KBM-7 (cell line): ENCODE data around the gene PARVA.
A peak's percentile ranks its signal among the peaks of the same experiment; 100 is the strongest.

Source experiments
- DNase-seq: peaks from one replicate; pipeline ENCODE4 v3.0.0-alpha.2; 2015
- in situ Hi-C: fragments of 300-500 bp; cut with MboI; formaldehyde crosslinking; loops from 2 replicates; pipeline ENCODE4 v1.14.3; 2020; ENCODE audit warnings: low sequenced_read_pairs, low pct_unique_long_range_greater_than_20kb, mixed read lengths

Gene PARVA

GRCh38 chr11:12420706-12421105, 43.3 kb downstream of the PARVA start:
- in situ Hi-C loops = no loop called here
- DNase-seq = no peak

GRCh38 chr11:12421386-12421785, 44.0 kb downstream of the PARVA start:
- DNase-seq = no peak
- in situ Hi-C loops = no loop called here

- in situ Hi-C loops = no loop called here
Observed at GRCh38 chr11:12426176-12426575, 48.8 kb downstream of the PARVA start.

GRCh38 chr11:12429155-12429554, 51.8 kb downstream of the PARVA start:
- in situ Hi-C loops = no loop called here
- DNase-seq = no peak

More at GRCh38 chr11:12426176-12426575, 48.8 kb downstream of the PARVA start:
- no peak for DNase-seq

GRCh38 chr11:12430351-12430750, 53.0 kb downstream of the PARVA start:
- no peak for DNase-seq
- in situ Hi-C loops = no loop called here

- in situ Hi-C loops = no loop called here
- no peak for DNase-seq
Observed at GRCh38 chr11:12430954-12431595, 53.7 kb downstream of the PARVA start.

GRCh38 chr11:12432507-12432906, 55.1 kb downstream of the PARVA start:
- in situ Hi-C loops = no loop called here

GRCh38 chr11:12433121-12433520, 55.8 kb downstream of the PARVA start:
- no peak for DNase-seq
- in situ Hi-C loops = no loop called here

More at GRCh38 chr11:12432507-12432906, 55.1 kb downstream of the PARVA start:
- no peak for DNase-seq

- in situ Hi-C loops = no loop called here
Observed at GRCh38 chr11:12433571-12434324, 56.4 kb downstream of the PARVA start.

GRCh38 chr11:12434325-12434654, 56.9 kb downstream of the PARVA start:
- in situ Hi-C loops = no loop called here
- no peak for DNase-seq

More at GRCh38 chr11:12433571-12434324, 56.4 kb downstream of the PARVA start:
- no peak for DNase-seq

GRCh38 chr11:12435264-12435663, 57.9 kb downstream of the PARVA start:
- in situ Hi-C loops = no loop called here
- DNase-seq = no peak

- in situ Hi-C loops = no loop called here
- DNase-seq = no peak
Observed at GRCh38 chr11:12436266-12436665, 58.9 kb downstream of the PARVA start.

- no peak for DNase-seq
- in situ Hi-C loops = no loop called here
Observed at GRCh38 chr11:12438291-12438690, 60.9 kb downstream of the PARVA start.

GRCh38 chr11:12439615-12440014, 62.2 kb downstream of the PARVA start:
- peak; percentile 3 for DNase-seq
- in situ Hi-C loops = no loop called here

GRCh38 chr11:12440565-12440964, 63.2 kb downstream of the PARVA start:
- DNase-seq = no peak
- in situ Hi-C loops = no loop called here

- in situ Hi-C loops = no loop called here
- DNase-seq = no peak
Observed at GRCh38 chr11:12441231-12441861, 64.0 kb downstream of the PARVA start.

- no peak for DNase-seq
- in situ Hi-C loops = no loop called here
Observed at GRCh38 chr11:12444601-12445000, 67.2 kb downstream of the PARVA start.

- in situ Hi-C loops = no loop called here
- no peak for DNase-seq
Observed at GRCh38 chr11:12445001-12445400, 67.6 kb downstream of the PARVA start.

GRCh38 chr11:12446863-12447262, 69.5 kb downstream of the PARVA start:
- DNase-seq = no peak
- in situ Hi-C loops = no loop called here

GRCh38 chr11:12448131-12448939, 71.0 kb downstream of the PARVA start:
- in situ Hi-C loops = no loop called here
- no peak for DNase-seq
